Heart left ventricle (tissue), 13 donors: ENCODE data around the gene CORO1C.

Source experiments
- CTCF ChIP-seq, 12 donors: fragments of 200-600 bp; sonication (generic) in 4 of 12; IDR thresholded peaks; one replicate each; pipeline versions ENCODE4 v1.5.0 to v1.8.0; 2018 to 2022; ENCODE audit warnings: antibody characterized with exemption in 12 of 12, mild to moderate bottlenecking in 5 of 12
- POLR2A ChIP-seq, 2 donors: fragments of 450-650 bp; IDR thresholded peaks; one replicate each; pipeline ENCODE4 v1.6.1; 2017; ENCODE audit warnings: antibody characterized with exemption in 2 of 2, mild to moderate bottlenecking in 2 of 2, moderate library complexity in 2 of 2
- donor health status: ischemic (EF 13 %, LVEDD 7.1; RV severe dilation, severe dysfunction).
- donor health status: DM: no; HTN: yes; CAD: no.
- donor health status: DM: no; HTN: no; CAD: no.
- donor health status: ischemic (EF 25% LVEDD 6.9; RV normal size, moderate dysfunction).
- donor health status: ischemic (EF 25% LVEDD 5.7; RV mildly dilated, moderate dysfunction).
- donor health status: ischemic (EF 35%, LVEDD 5.7; RV mildly dilated, moderate dysfunction).
- donor health status: nonischemic (EF 11% LVEDD 7.7; RV severe dilation, severe dysfunction).
- donor health status: DM: yes; HTN: yes; CAD: no.
- donor health status: PGD.
- donor health status: ischemic (EF 29% LVEDD 5.4; RV normal size, mild dysfunction).
- donor health status: nonischemic (EF 23%, LVEDD 6.1; RV moderate dilation, normal function).

GRCh38 chr12:108597559-108598471 lies 133.5 kb downstream of the CORO1C start, which contains the start of gene TMEM119:
- TF ChIP-seq CTCF (IDR thresholded peaks at IDR 0.05) = no peak
- TF ChIP-seq POLR2A (IDR thresholded peaks at IDR 0.05) = no peak
